ENCODE data around the gene SEMA3G. TPM values are rescaled to one million over a fixed set of nuclear protein-coding genes. Genes with fewer than 3 reads are reported as not detected.
A peak's percentile ranks its signal among the peaks of the same experiment; 100 is the strongest.

SEMA3G gene
- total and polyA plus RNA-seq, 11 donors, result 11.4 to 29.0 (median 14.4) TPM

- Histone ChIP-seq H3K4me1 (peaks cover 0 to 29% (median 19%) of the 10 kb centered on the region in 12 donors), H3K27me3 (no peaks in the 10 kb centered on the region), H3K4me3 (no peak overlapping the region), H3K36me3 (peaks cover 0 to 23% (median 12%) of the 10 kb centered on the region in 9 donors), H3K27ac (no peak overlapping the region), H3K9me3 (no peaks in the 10 kb centered on the region)
- DNase-seq, result no peak
- TF ChIP-seq POLR2A (IDR thresholded peaks at IDR 0.05) (no peak), CTCF (IDR thresholded peaks at IDR 0.05) (no peak)
- 89 to 94% (median 92%) methylated on average over 3 of the region's 3 CpGs for WGBS, 4 donors
- intact Hi-C loops (cut with DNase I), result no loop called here
- ATAC-seq, result no peak
These were observed 29.1 kb downstream of the SEMA3G start for GRCh38 chr3:52415800-52416199.

- DNase-seq (peak in 2 of 5 donors; percentile 15 to 18), ATAC-seq (no peak)
- WGBS, 4 donors, result 89 to 92% (median 90%) methylated on average over 8 of the region's 8 CpGs
- no peak for TF ChIP-seq CTCF (IDR thresholded peaks at IDR 0.05)
- no peak for TF ChIP-seq POLR2A (IDR thresholded peaks at IDR 0.05)
- intact Hi-C loops (cut with DNase I), result loop anchor here in 3 of 10 donors (5.0 to 10.0 kb wide), 4 partner anchors 116 to 924 kb away; partner anchors contain the start of genes GLYCTK (in 1 of the 3) and TWF2 (in 1 of the 3)
- no peaks in the 10 kb centered on the region for H3K27me3 ChIP-seq
- H3K4me3 ChIP-seq, result peak overlapping the region in 4 of 12 donors; percentile 96 to 100 (median 98)
- no peaks in the 10 kb centered on the region for H3K9me3 ChIP-seq
- peaks cover 0 to 57% (median 48%) of the 10 kb centered on the region in 9 donors for H3K36me3 ChIP-seq
- peaks cover 0 to 49% (median 36%) of the 10 kb centered on the region in 12 donors for H3K4me1 ChIP-seq
- H3K27ac ChIP-seq, result no peak overlapping the region
These were observed 36.4 kb downstream of the SEMA3G start for GRCh38 chr3:52408466-52408865.

GRCh38 chr3:52407779-52408178 is 37.1 kb downstream of the SEMA3G start:
- peaks cover 0 to 42% (median 31%) of the 10 kb centered on the region in 12 donors for H3K4me1 ChIP-seq
- TF ChIP-seq POLR2A (IDR thresholded peaks at IDR 0.05), result no peak
- no peak for TF ChIP-seq CTCF (IDR thresholded peaks at IDR 0.05)
- H3K9me3 ChIP-seq, result no peaks in the 10 kb centered on the region
- no peak overlapping the region for H3K4me3 ChIP-seq
- intact Hi-C loops (cut with DNase I), result loop anchor here in 3 of 10 donors (5.0 to 10.0 kb wide), 4 partner anchors 115 to 923 kb away; partner anchors contain the start of genes GLYCTK (in 1 of the 3) and TWF2 (in 1 of the 3)
- no peak overlapping the region for H3K27ac ChIP-seq
- peaks cover 0 to 58% (median 55%) of the 10 kb centered on the region in 9 donors for H3K36me3 ChIP-seq
- DNase-seq (peak in 2 of 5 donors; percentile 26 to 28), ATAC-seq (no peak)
- no peaks in the 10 kb centered on the region for H3K27me3 ChIP-seq
- WGBS, 4 donors, result 83 to 94% (median 87%) methylated on average over 1 to 3 of the region's 3 CpGs

- Histone ChIP-seq H3K9me3 (no peaks in the 10 kb centered on the region), H3K36me3 (peaks cover 0 to 67% (median 63%) of the 10 kb centered on the region in 9 donors), H3K4me1 (peaks cover 0 to 34% (median 25%) of the 10 kb centered on the region in 12 donors), H3K27me3 (no peaks in the 10 kb centered on the region), H3K27ac (no peak overlapping the region), H3K4me3 (no peak overlapping the region)
- intact Hi-C loops (cut with DNase I), result loop anchor here in 3 of 10 donors (5.0 to 10.0 kb wide), 4 partner anchors 115 to 922 kb away; partner anchors contain the start of genes GLYCTK (in 1 of the 3) and TWF2 (in 1 of the 3)
- peak in 3 of 5 donors; percentile 23 to 54 (median 24) for DNase-seq
- TF ChIP-seq POLR2A (IDR thresholded peaks at IDR 0.05) (no peak), CTCF (IDR thresholded peaks at IDR 0.05) (no peak)
- ATAC-seq, result no peak
- WGBS, 4 donors, result 94 to 97% (median 95%) methylated on average over 20 of the region's 20 CpGs
These were observed 38.0 kb downstream of the SEMA3G start for GRCh38 chr3:52406791-52407510.

Data from heart left ventricle (tissue), 16 donors.